CD4-positive, alpha-beta T cell treated with Interleukin-17A for 1 hour (primary cell): Measurements from ENCODE around the gene STIM1.
"Not testable (repeated sequence)": the region's sequence is repeated elsewhere in the genome, so short reads cannot be mapped to it uniquely, and the experiment has no call there.

Experiments used
- DNase-seq: peaks from one replicate; pipeline ENCODE4 v3.0.0-alpha.2; 2020

Gene STIM1

DNA sequence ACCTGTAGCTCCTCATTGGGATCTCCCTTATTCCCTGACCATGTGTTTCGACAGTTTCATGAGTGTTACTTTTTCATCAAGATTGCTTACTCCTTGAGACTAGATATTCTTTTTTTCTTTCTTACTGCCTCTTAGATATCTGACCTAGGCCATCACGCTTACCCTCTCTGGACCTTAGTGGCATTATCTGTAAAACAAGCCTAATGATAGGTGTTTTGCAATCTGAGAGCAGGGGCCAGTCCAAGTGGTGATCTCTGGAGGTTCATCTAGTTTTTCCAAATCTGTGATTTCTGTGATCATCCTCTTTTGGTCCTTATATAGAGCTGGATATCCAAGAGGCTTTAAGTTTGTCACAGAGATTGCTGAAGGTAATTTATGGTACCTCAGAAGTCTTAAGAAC, 34.5 kb downstream of the STIM1 start:
- no peak for DNase-seq

DNA sequence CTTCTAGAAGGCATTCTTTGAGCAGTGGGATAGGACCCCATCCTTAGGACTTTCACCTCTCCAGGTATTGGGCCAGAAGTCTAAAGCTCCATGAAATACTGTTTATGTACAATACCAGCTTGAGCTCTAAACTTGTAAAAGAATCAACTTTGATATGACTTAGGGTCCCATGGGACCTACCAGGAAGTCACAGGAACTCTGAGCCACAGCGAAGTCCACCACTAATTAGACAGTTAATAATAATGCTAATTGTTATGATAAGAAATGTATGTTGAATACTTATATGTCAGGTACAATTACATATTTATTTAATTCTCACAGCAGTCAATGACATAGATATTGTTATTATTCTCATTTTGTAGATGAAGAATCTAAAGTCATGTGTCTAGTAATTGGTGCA, 35.3 kb downstream of the STIM1 start:
- DNase-seq = no peak

DNA sequence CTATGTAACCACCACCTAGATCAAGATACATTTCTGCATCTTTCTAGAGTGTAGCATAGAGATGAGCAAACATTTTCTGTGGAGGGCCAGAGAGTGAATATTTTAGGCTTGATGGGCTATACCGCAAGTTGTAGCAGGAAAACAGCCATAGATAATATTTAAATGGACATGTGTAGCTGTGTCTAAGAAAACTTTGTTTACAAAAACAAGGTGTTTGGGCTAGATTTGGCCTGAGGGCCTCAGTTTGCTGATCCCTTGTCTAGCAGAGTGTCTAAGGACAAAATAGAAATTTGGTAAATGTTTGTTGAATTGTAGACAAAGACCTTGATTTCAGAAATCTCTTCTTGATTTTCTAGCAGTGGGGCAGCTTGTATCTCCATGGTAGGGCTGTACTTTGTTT, 36.3 kb downstream of the STIM1 start:
- no peak for DNase-seq

DNA sequence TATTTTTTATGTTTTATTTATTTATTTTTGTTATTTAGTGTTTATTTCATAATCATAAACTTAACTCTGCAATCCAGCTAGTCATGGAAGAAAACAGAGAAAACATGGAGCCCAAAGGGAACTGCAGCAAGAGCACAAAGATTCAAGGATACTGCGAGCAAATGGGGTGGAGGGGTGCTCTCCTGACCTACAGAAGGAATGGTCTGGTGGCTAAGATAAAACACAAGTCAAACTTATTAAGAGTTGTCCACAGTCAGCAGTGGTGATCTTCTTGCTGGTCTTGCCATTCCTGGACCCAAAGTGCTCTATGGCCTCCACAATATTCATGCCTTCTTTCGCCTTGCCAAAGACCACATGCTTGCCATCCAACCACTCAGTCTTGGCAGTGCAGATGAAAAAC, 36.7 kb downstream of the STIM1 start:
- no peak for DNase-seq

DNA sequence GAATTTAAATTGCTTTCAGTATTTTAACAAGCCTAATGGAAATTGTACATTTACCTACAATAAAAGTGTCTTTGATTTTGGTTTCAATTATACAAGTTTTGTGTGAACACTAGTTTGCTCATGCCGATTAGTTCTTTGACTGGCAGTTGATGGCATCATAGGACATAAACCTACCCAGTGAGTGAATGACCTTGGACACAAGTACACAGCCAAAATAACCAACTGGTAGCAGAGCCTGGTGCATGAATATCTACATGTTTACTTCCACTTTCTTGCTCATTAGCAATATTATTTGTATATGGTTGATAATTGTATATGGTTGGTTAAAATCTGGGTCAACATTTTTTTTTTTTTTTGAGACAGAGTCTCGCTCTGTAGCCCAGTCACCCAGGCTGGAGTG, 37.8 kb downstream of the STIM1 start:
- no peak for DNase-seq

DNA sequence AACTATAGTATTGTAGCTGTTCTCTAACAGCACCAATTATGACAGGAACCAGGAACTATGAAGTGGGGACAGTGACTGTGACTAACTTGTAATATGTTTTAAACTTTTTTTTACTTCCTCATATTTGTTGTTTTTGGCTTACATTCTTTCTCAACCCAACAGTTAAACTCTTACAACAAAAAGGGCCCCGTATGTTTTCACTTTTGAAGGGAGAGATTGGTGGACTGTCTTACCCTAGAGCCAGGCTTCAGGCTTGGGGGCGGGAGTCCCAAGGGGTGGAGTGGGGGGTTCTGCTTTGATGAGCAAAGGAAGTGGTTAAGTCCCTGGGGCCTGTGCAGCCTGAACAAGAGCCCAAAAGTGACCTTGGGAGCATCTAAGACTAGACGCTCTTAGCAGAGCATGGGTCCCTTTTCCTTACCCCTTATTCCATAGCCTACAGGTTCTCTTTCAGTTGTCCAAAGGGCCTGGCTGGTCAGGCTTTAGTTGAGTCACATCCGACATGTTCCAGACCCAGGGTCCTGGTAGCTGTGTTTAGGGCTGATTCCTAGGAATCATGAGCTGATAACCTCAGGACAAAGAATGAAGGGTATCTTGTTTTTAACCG, 38.8 kb downstream of the STIM1 start:
- peak; percentile 21 for DNase-seq

DNA sequence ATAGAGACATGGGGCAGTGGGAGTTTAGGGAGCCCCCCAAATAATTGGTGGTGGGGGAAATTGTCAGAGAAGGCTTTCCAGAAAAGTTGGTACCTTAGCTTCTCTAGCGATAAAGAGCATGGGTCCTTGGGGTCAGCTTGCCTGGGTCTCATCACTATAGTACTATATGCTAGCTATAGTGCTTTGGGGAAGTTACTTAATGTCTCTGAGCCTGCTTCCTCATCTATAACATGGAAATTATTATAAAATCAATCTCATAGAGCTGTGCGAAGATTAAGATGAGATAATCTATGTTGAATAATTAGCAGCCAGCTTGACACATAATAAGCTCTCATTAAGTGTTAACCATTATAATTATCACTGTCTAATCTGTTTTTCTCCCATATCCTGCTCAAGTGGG, 41.2 kb downstream of the STIM1 start:
- no peak for DNase-seq

DNA sequence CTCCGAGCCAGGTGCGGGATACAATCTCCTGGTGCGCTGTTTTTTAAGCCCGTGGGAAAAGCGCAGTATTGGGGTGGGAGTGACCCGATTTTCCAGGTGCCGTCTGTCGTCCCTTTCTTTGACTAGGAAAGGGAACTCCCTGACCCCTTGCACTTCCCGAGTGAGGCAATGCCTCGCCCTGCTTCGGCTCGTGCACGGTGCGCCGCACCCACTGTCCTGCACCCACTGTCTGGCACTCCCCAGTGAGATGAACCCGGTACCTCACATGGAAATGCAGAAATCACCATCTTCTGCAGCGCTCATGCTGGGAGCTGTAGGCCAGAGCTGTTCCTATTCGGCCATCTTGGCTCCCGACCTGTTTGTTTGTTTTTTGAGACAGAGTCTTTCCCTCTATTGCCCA, 44.8 kb downstream of the STIM1 start:
- DNase-seq = not testable (repeated sequence)

DNA sequence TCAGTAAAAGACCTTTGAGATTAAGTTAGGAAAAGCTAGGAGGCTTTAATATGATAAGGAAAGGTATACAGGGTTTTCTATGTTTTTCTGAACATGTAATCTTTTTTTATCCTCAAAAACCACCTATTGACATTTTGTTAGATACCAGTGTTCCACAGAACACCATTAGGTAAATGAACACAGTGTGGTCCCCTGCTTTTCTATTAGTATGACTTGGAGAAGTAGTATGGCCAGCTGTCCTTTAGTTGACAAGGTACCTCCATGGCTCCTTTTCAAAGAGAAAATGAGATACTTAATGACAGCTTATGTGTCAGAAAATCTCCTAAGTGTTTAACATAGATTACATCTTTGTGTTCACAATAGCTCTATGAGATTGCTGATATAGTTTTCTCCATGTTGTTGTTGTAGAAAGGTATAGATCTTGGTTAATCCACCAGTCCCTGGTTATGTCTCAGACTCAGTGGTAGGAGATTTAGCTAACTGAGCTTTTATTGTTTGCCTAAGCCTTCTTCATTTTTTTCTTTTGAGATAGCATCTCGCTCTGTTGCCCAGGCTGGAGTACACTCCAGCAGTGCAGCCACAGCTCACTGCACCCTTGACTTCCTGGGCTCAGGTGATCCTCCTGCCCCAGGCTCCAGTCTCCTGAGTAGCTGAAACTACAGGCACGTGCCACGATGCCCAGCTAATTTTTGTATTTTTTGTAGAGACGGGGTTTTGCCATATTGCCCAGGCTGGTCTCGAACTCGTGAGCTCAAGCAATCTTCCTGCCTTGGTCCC, 46.0 kb downstream of the STIM1 start:
- no peak for DNase-seq

DNA sequence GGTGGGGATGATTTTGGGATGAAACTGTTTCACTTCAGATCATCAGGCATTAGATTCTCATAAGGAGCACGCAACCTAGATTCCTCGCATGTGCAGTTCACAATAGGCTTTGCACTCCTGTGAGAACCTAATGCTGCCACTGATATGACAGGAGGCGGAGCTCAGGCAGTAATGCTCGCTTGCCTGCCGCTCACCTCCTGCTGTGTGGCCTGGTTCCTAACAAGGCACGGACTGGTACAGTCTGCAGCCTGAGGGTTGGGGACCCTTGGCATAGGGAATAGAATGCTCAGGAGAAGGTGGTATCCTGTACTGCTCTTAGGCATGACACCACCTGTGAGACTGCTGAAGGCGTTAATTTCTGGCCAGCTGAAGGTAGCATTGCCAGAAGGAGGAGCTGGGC, 47.0 kb downstream of the STIM1 start:
- DNase-seq = no peak

DNA sequence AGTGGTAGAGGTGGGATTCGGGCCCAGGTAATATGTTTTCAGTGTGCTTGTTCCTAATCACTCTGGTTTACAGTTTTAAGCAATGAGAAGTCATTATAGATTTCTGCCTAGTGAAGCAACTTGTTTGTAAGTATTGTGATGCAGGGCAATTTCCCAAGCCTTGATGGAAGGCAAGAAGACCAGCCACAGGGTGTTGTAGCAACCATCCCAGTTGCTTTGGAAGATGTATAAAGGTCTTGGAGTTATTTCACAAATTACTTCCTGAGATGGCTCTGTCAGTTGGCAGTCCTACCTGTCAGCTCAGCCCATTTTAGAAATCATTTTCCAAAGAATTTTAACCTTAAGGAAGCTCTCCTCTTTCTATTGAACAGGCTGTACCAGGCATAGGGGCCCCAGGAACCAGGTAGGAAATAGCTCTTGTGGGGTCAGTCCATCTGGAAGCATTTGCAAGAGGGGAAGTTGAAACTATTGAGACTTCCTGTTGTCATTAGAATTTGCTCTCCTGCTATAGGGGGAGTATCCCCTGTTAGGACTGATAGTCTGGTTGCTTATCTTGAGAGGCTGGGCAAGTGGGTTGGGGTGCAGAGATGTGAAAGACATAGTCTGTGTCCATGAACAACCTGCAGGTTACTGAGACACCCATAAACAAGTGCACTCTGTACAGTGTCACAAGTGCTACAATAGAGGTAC, 47.9 kb downstream of the STIM1 start:
- peak; percentile 25 for DNase-seq

DNA sequence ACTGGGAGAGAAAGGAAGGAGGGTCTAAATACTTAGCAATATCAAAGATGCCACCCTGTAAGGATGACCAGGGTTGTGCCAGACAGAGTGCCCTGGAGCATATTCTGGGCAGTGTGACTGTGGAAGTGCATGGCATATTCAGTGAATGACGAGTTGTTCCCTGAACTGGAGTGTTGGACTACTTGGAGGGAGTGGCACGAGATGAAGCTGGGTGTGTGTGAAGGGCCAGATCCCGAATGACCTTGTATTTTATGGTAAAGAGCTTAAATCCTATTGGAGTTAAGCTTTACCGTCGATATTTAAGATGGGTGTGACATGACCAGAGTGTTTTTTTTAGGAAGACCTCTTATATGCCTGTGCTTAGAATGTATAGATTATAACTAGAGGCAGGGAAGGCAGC, 48.8 kb downstream of the STIM1 start:
- no peak for DNase-seq

DNA sequence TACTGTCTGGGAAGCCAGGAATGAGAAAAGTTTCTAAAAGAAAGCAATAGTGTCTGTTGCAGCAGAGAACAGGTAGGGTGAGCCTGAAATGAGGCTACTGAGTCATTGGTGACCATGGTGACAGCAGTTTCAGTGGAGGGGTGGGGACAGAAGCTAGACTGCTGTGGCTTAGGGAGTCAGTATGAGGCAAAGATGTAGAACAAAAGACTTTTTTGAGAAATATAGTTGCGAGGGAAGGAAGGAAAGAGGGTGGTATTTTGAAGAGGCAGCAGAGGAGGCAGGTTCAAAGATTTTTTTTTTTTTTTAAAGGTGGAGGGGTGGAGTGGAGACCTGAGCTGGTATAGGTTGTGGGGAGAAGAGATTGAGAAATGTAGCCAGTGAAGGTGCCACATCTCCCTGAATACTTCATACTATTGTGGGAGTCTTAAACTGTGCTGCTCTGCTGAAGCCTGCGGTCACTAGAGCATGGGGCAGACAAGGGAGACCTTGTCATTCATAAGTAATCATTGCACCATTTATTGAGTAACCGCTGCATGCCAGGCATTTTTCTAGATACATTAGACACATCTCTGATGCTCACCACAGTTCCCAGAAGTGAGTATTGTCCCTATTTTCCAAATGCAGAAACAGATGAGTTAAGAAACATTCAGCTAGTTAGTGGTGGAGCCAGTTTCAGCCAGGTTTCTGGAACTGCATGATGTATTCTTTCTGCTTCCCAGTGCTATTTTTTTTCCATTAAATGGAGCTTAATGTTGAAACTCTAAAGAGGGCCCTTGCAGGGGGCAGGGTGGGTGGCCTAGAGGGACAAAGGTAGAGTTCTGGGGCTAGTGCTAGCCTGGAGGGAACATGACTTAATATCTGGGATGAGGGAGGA, 49.9 kb downstream of the STIM1 start:
- peak; percentile 69 for DNase-seq

DNA sequence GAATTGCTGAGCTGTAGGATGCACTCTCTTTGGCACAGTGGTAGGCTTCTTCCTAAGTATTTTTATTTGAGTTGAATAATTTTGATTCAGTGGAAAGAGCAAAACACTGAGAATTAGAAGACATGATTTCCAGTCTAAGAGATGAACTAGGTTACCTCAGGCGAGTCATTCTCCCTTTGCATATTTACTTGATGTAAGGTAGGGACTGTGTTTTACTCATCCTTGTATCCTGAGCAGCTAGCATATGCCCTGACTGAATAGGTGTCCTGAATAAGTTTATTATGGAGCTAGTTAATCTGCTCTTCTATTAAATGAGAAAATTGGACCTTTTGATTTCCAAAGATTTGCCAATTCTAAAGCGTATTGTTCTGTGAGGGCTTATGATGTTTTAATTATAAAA, 50.7 kb downstream of the STIM1 start:
- no peak for DNase-seq

DNA sequence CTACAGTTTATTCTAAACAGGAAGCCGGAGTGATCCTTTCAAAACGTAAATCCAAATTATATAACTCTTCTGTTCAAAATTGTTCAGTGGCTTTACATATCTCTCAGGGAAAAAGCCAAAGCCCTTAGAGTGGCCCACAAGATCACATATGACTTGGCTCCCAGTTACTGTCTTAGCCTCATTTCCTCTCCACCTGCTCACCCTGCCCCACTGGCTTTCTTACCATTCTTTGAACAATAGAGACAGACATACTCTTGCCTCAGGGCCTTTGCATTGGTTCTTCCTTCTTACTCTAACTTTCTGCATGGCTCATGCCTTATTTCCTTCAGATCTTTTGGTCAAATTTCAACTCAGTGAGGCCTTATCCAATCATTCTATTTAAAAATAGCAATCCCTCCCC, 52.1 kb downstream of the STIM1 start:
- no peak for DNase-seq

DNA sequence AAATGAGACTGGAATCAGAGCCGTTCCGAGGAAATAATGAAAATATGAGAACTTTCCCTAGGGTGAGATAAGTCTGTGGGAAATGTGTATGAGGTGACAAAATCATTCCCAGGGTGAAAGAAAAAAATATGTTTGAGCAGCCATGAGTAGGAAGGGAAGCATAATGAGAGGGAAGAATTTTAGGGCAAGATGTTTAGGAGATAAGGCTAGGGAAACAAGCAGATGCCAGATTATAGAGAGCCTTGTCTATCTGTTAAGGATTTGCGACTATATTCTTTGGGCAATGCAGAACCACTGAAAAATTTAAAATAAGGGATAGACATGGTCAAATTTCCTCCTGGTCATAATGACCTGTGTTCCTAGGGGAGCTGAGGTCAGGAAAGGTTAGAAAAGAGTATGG, 54.4 kb downstream of the STIM1 start:
- DNase-seq = no peak

DNA sequence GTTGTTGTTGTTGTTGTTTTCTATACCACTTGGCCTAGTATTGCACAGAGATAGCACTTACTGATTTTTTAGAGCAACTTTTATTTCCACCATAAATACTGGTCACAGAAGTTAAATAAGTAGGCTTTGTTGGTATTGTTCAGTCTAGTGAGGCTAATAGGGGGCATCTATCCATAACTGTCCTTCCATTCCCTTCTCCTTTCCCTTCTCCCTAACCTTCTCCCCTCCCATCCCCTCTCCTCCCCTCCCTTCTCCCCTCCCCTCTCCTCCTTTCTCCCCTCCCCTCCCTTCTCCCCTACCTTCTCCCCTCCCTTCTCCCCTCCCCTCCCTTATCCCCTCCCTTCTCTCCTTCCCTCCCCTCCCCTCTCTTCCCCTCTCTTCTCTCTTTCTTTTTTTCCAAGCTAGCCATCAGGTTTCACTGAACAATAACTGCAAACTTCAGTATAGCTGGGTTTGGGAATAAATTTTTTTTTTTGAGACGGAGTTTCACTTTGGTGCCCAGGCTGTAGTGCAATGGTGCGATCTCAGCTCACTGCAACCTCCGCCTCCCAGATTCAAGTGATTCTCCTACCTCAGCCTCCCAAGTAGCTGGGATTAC, 56.5 kb downstream of the STIM1 start:
- no peak for DNase-seq

DNA sequence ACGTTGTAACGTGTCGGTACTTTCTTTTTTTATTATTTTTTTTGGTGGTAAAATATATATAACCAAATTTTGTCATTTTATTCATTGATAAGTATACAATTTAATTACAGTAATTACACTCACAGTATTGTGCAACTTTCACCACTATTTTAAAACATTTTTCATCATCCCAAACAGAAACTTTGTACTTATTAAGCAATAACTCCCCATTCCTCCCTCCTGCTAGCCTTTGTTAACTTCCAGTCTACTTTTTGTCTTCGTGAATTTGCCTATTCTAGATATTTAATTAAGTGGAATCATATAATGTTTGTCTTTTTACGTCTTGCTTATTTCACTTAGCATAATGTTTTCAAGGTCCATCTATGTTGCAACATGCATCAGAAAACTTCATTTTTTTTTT, 58.5 kb downstream of the STIM1 start:
- DNase-seq = no peak

DNA sequence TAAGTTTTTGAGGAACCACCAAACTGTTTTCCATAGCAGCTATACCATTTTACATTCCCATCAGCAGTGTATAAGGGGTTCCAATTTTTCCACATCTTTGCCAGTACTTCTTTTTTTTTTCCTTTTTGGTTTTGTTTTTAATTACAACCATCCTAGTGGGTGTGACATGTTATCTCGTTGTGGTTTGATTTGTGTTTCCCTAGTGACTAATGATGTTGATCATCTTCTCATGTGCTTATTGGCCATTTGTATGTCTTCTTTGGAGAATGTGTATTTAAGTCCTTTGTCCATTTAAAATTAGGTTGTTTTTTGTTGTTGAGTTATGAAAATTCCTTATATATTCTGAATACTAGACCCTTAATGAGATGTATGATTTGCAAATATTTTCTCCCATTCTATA, 59.3 kb downstream of the STIM1 start:
- DNase-seq = peak; percentile 65

DNA sequence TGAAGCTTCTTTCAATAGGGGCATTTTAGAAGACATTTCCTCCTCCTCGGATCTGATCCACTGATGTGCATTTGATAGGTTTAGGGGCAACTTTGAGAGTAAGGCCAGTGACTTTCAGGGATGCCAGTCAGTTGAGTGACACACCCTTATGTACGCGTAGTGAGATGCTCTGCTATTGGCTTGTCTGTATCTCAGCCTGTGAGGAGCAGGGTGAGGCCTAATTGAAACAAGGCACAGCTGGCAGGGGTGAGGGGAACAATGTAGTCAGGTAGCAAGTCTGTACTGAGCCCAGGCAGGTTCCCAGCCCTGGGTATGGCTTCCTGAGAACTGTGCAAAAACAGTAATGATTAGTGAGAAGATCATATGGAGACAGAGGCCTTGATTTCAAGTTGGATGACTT, 61.5 kb downstream of the STIM1 start:
- DNase-seq = no peak

DNA sequence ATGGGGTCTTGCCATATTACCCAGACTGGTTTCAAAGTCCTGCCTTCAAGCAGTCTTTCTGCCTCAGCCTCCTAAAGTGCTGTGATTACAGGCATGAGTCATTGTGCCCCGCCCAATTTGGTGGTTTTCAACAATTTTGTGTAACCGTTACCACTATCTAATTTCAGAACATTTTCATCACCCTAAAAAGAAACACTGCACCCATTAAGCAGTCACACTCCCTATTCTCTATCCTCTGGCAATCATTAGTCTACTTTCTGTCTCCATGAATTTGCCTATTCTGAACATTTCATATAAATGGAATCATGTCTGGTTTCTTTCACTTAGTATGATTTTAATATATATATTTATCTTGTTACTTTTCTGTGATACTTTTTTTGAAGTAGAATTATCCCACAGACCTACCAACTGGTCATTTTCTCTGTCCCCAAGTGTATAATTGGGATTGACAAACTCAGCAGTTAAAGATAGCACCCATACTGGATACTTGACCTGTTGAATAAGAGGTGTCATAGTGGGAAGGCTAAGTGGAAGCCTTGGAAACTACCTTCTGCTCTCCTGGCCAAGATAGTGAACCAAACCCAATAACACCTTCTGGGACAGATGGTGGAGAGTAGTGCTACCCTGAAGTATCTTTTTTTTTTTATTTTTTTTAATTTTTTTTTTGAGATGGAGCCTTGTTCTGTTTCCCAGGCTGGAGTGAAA, 64.8 kb downstream of the STIM1 start:
- peak; percentile 70 for DNase-seq

DNA sequence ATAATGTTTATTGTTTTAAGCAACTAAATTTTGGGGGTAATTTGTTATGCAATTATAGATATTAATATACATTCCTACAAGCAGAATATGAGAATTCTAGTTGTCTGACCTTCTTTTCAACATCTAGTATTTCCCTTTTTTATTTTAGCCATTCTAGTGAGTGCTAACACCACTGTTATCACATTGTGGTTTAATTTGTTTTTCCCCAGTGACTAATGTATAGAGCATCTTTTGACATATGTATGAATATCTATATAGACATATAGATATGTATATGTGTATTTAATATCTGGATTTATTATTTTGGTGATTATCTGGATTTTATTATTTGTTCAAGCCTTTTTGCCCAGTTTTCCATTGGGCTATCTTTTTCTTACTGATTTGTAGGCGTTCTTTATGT, 66.6 kb downstream of the STIM1 start:
- no peak for DNase-seq
